ENCODE measurements around the gene AFF3.

AFF3 gene

GRCh38 chr2:99784282-99784681, 358.1 kb downstream of the AFF3 start:
- no peaks in the 10 kb centered on the region for H4K20me1 ChIP-seq (ENCODE audit: insufficient read depth, low read length)
- H3K27ac ChIP-seq (ENCODE audit: low read depth, low read length, poor library complexity, severe bottlenecking): no peak overlapping the region
- no peaks in the 10 kb centered on the region for H3K27me3 ChIP-seq (ENCODE audit: insufficient read depth, low read length)
- 0 out of 2 replicates have a peak, but pooled peaks cover 4% of the 10 kb centered on the region for H3K79me2 ChIP-seq (ENCODE audit: insufficient read depth, low read length)
- no peaks in the 10 kb centered on the region for H3K4me1 ChIP-seq (ENCODE audit: insufficient read depth, low read length, severe bottlenecking)
- no peak overlapping the region for H3K9ac ChIP-seq (ENCODE audit: low read length)
- H3K36me3 ChIP-seq (ENCODE audit: insufficient read depth, low read length): peaks cover 88% of the 10 kb centered on the region
- H3K4me2 ChIP-seq (ENCODE audit: low read length): no peak overlapping the region
- H3F3A ChIP-seq (ENCODE audit: insufficient read depth, low read length): no peaks in the 10 kb centered on the region
- no peak for TF ChIP-seq EZH2 (IDR thresholded peaks at IDR 0.05; ENCODE audit: borderline replicate concordance, low read length)
- TF ChIP-seq, protein P1, sequence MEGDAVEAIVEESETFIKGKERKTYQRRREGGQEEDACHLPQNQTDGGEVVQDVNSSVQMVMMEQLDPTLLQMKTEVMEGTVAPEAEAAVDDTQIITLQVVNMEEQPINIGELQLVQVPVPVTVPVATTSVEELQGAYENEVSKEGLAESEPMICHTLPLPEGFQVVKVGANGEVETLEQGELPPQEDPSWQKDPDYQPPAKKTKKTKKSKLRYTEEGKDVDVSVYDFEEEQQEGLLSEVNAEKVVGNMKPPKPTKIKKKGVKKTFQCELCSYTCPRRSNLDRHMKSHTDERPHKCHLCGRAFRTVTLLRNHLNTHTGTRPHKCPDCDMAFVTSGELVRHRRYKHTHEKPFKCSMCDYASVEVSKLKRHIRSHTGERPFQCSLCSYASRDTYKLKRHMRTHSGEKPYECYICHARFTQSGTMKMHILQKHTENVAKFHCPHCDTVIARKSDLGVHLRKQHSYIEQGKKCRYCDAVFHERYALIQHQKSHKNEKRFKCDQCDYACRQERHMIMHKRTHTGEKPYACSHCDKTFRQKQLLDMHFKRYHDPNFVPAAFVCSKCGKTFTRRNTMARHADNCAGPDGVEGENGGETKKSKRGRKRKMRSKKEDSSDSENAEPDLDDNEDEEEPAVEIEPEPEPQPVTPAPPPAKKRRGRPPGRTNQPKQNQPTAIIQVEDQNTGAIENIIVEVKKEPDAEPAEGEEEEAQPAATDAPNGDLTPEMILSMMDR (IDR thresholded peaks at IDR 0.05; ENCODE audit: low read length): no peak
- no peak overlapping the region for H2AFZ ChIP-seq (ENCODE audit: low read length)
- H3K4me3 ChIP-seq (ENCODE audit: low read depth, low read length, poor library complexity, severe bottlenecking): no peak overlapping the region
- H3K9me3 ChIP-seq (ENCODE audit: low read length): peaks cover 4% of the 10 kb centered on the region; the same call in 1 of the 2 replicates
- no peaks in the 10 kb centered on the region for H3K9me2 ChIP-seq (ENCODE audit: low read depth, low read length)

DNA sequence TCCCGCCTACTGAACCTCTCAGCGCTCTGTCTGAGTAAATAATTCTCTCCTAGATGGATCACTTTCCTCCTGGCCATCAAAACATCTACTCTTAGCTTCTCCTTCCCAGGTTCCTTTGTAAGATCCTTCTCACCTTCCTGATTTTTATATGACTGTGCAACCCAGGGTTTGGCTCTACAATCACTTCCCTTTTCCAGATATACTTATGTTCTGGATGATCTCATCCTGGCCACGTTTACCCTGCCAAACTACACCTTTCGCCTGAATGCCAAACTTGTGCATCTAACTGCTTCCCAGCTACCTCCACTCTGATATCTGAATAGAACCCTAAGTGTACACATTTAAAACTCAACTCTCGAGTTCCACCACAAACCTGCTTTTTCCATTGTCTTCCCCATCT, 362.1 kb downstream of the AFF3 start:
- H3K27ac ChIP-seq (ENCODE audit: low read depth, low read length, poor library complexity, severe bottlenecking): no peak overlapping the region
- H3K79me2 ChIP-seq (ENCODE audit: insufficient read depth, low read length): 0 out of 2 replicates have a peak, but pooled peaks cover 4% of the 10 kb centered on the region
- peaks cover 4% of the 10 kb centered on the region; the same call in 1 of the 2 replicates for H3K9me3 ChIP-seq (ENCODE audit: low read length)
- no peaks in the 10 kb centered on the region for H3F3A ChIP-seq (ENCODE audit: insufficient read depth, low read length)
- no peak overlapping the region for H2AFZ ChIP-seq (ENCODE audit: low read length)
- no peaks in the 10 kb centered on the region for H3K4me1 ChIP-seq (ENCODE audit: insufficient read depth, low read length, severe bottlenecking)
- no peak overlapping the region for H3K4me2 ChIP-seq (ENCODE audit: low read length)
- H4K20me1 ChIP-seq (ENCODE audit: insufficient read depth, low read length): no peaks in the 10 kb centered on the region
- no peaks in the 10 kb centered on the region for H3K9me2 ChIP-seq (ENCODE audit: low read depth, low read length)
- no peak overlapping the region for H3K9ac ChIP-seq (ENCODE audit: low read length)
- no peak overlapping the region for H3K4me3 ChIP-seq (ENCODE audit: low read depth, low read length, poor library complexity, severe bottlenecking)
- no peak for TF ChIP-seq EZH2 (IDR thresholded peaks at IDR 0.05; ENCODE audit: borderline replicate concordance, low read length)
- TF ChIP-seq, protein P1 (IDR thresholded peaks at IDR 0.05; ENCODE audit: low read length): no peak
- peaks cover 94% of the 10 kb centered on the region for H3K36me3 ChIP-seq (ENCODE audit: insufficient read depth, low read length)
- H3K27me3 ChIP-seq (ENCODE audit: insufficient read depth, low read length): no peaks in the 10 kb centered on the region

GRCh38 chr2:99779276-99779675, 363.1 kb downstream of the AFF3 start:
- H3K9me3 ChIP-seq (ENCODE audit: low read length): peaks cover 4% of the 10 kb centered on the region; the same call in 1 of the 2 replicates
- no peak overlapping the region for H3K4me3 ChIP-seq (ENCODE audit: low read depth, low read length, poor library complexity, severe bottlenecking)
- no peaks in the 10 kb centered on the region for H3K4me1 ChIP-seq (ENCODE audit: insufficient read depth, low read length, severe bottlenecking)
- no peak overlapping the region for H3K27ac ChIP-seq (ENCODE audit: low read depth, low read length, poor library complexity, severe bottlenecking)
- no peaks in the 10 kb centered on the region for H4K20me1 ChIP-seq (ENCODE audit: insufficient read depth, low read length)
- no peaks in the 10 kb centered on the region for H3F3A ChIP-seq (ENCODE audit: insufficient read depth, low read length)
- no peaks in the 10 kb centered on the region for H3K27me3 ChIP-seq (ENCODE audit: insufficient read depth, low read length)
- H2AFZ ChIP-seq (ENCODE audit: low read length): no peak overlapping the region
- no peak overlapping the region for H3K9ac ChIP-seq (ENCODE audit: low read length)
- TF ChIP-seq EZH2 (IDR thresholded peaks at IDR 0.05; ENCODE audit: borderline replicate concordance, low read length): no peak
- TF ChIP-seq, protein P1 (IDR thresholded peaks at IDR 0.05; ENCODE audit: low read length): no peak
- H3K4me2 ChIP-seq (ENCODE audit: low read length): no peak overlapping the region
- no peaks in the 10 kb centered on the region for H3K9me2 ChIP-seq (ENCODE audit: low read depth, low read length)
- H3K79me2 ChIP-seq (ENCODE audit: insufficient read depth, low read length): 0 out of 2 replicates have a peak, but pooled peaks cover 4% of the 10 kb centered on the region
- peaks cover 92% of the 10 kb centered on the region for H3K36me3 ChIP-seq (ENCODE audit: insufficient read depth, low read length)

Measured in OCI-LY1 (cell line).